ENCODE results near the gene EIF4E2.

EIF4E2 gene

GRCh38 chr2:232504438-232504837 is 46.1 kb upstream of the EIF4E2 start:
- TF ChIP-seq, protein P1, sequence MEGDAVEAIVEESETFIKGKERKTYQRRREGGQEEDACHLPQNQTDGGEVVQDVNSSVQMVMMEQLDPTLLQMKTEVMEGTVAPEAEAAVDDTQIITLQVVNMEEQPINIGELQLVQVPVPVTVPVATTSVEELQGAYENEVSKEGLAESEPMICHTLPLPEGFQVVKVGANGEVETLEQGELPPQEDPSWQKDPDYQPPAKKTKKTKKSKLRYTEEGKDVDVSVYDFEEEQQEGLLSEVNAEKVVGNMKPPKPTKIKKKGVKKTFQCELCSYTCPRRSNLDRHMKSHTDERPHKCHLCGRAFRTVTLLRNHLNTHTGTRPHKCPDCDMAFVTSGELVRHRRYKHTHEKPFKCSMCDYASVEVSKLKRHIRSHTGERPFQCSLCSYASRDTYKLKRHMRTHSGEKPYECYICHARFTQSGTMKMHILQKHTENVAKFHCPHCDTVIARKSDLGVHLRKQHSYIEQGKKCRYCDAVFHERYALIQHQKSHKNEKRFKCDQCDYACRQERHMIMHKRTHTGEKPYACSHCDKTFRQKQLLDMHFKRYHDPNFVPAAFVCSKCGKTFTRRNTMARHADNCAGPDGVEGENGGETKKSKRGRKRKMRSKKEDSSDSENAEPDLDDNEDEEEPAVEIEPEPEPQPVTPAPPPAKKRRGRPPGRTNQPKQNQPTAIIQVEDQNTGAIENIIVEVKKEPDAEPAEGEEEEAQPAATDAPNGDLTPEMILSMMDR (conservative IDR thresholded peaks at IDR 0.05) = no peak
- H3K27ac ChIP-seq = no peak overlapping the region

DNA sequence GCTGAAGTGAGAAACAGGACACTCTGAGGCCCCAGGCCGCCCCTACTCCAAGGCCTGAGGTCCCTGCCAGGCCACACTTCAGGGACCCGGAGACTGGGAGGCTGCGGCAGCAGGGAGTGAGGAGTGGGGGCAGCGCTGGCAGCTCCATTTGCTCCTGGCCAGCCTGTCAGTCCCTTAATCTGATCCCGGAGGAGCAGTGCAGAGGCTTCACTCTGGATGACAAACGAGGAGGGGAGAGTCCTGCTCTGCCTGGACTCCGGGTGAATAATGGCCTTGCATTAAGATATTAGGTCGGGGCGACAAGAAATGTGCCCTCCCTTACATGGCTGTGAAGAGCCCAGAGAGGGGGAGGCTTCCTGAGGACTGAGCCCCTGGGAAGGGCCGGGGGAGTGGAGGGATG is 44.6 kb upstream of the EIF4E2 start:
- no peak overlapping the region for H3K27ac ChIP-seq

DNA sequence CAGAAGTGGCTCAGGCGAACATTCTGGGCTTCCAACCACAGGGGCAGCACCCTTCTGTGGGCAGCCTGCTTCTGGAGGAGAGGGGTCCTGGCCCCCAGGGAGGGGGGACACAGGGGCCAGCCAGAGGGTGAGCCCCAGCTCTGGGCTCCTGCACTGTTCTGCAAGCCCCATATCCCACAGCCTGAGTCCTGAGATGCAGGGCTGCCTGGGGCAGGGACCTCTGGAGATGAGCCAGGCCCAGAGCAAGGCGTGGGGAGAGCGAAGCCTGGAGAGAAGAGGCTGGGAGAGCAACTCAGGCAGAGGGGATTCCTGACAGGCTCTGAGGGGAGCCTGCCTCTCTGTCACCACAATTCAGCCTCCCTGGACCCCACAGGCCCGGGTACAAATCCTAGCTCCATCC is 43.8 kb upstream of the EIF4E2 start:
- H3K27ac ChIP-seq = no peak overlapping the region
- TF ChIP-seq, protein P1 (conservative IDR thresholded peaks at IDR 0.05) = no peak

More for the DNA sequence above, 44.6 kb upstream of the EIF4E2 start:
- TF ChIP-seq, protein P1 (conservative IDR thresholded peaks at IDR 0.05) = no peak

GRCh38 chr2:232508251-232508650 is 42.2 kb upstream of the EIF4E2 start:
- H3K27ac ChIP-seq = no peak overlapping the region
- TF ChIP-seq, protein P1 (conservative IDR thresholded peaks at IDR 0.05) = no peak

DNA sequence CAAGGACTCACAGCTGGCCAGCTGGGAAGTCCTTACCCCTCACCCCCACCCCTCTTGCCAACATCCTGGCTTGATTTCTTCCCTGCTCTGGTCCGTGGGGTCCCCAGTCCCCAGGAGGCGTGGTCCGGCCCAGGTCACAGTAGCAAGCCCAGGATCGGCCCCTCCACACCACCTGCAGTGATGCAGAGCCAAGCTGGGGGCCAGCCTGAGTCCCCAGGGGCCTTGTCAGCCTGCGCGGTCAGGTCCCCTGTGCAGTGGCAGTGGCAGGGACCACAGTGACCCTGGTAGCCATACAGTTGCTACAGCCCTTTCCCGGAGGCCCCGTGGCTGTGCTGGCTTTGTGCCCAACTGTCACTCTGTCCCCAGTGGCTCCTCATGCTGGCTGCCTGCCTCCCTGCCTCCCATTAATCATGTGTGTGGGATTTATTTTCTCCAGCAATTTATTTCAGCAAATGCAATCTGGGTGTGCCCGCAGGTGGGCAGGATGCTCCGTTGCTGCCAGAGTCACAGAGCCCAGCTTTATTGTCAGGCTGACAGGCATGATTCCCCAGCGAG is 39.1 kb upstream of the EIF4E2 start:
- TF ChIP-seq, protein P1 (conservative IDR thresholded peaks at IDR 0.05) = no peak
- no peak overlapping the region for H3K27ac ChIP-seq

DNA sequence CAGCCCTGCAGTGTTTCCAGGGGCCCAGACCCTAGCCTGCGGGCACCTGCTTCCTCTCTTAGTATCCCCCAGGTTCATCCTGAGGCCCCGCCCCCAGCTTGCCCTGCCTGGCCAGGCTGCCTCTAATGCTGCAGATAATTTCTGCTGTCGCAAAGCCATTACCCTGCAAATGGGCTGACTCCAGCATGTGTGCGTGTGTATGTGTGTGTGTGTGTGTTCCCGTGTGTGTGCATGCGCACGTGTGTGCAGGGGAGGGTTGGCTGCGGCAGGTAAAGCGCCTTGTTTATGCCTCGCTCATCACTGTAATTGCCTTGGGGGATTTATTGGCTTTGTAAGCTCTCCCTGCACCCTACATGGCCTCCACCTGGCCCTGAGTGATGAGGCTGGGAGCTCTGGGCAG is 37.9 kb upstream of the EIF4E2 start:
- TF ChIP-seq, protein P1 (conservative IDR thresholded peaks at IDR 0.05) = no peak
- no peak overlapping the region for H3K27ac ChIP-seq

- no peak overlapping the region for H3K27ac ChIP-seq
- TF ChIP-seq, protein P1 (conservative IDR thresholded peaks at IDR 0.05) = no peak
Observed at GRCh38 chr2:232513353-232513752, 37.1 kb upstream of the EIF4E2 start.
